ENCODE results near the gene ASPSCR1. TPM values are rescaled to one million over a fixed set of nuclear protein-coding genes. Genes with fewer than 3 reads are reported as not detected.

The ASPSCR1 gene
- total and polyA plus RNA-seq, 2 of the 13 experiments (the other 11 are each of a cell fraction or from before 2014, with no cell fraction given): 274 to 314 TPM

DNA sequence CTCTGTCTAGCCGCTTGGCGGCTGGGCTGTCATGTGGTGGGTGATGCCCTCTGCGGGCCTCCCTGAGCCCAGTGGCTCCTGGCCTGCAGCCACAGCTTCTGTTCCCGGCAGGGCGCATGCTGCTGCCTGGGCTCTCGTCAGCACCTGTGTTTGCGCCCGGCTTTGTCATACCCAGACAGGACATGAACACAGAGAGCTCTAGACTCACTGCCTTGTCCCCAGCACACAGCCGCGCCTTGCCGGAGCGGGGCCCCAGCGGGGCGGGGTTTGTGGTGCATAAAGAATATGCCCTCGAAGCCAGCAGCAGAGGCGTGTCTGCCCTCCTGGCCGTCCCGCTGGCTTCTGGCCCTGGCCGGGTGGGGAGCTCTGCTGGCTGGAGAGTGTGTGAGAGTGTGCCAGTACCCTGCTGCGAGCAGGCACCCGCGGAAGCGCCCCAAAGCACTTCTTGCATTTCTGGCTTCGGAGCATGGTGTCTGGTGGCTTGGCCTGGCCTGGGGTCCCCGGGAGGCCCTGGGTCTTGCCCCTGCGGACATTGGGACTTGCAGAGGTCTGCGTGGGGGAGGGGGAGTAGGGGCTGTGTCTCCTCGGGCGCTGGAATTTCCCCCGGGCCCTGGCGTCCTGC, 14.4 kb downstream of the ASPSCR1 start (continued):
- TF ChIP-seq, protein P1, sequence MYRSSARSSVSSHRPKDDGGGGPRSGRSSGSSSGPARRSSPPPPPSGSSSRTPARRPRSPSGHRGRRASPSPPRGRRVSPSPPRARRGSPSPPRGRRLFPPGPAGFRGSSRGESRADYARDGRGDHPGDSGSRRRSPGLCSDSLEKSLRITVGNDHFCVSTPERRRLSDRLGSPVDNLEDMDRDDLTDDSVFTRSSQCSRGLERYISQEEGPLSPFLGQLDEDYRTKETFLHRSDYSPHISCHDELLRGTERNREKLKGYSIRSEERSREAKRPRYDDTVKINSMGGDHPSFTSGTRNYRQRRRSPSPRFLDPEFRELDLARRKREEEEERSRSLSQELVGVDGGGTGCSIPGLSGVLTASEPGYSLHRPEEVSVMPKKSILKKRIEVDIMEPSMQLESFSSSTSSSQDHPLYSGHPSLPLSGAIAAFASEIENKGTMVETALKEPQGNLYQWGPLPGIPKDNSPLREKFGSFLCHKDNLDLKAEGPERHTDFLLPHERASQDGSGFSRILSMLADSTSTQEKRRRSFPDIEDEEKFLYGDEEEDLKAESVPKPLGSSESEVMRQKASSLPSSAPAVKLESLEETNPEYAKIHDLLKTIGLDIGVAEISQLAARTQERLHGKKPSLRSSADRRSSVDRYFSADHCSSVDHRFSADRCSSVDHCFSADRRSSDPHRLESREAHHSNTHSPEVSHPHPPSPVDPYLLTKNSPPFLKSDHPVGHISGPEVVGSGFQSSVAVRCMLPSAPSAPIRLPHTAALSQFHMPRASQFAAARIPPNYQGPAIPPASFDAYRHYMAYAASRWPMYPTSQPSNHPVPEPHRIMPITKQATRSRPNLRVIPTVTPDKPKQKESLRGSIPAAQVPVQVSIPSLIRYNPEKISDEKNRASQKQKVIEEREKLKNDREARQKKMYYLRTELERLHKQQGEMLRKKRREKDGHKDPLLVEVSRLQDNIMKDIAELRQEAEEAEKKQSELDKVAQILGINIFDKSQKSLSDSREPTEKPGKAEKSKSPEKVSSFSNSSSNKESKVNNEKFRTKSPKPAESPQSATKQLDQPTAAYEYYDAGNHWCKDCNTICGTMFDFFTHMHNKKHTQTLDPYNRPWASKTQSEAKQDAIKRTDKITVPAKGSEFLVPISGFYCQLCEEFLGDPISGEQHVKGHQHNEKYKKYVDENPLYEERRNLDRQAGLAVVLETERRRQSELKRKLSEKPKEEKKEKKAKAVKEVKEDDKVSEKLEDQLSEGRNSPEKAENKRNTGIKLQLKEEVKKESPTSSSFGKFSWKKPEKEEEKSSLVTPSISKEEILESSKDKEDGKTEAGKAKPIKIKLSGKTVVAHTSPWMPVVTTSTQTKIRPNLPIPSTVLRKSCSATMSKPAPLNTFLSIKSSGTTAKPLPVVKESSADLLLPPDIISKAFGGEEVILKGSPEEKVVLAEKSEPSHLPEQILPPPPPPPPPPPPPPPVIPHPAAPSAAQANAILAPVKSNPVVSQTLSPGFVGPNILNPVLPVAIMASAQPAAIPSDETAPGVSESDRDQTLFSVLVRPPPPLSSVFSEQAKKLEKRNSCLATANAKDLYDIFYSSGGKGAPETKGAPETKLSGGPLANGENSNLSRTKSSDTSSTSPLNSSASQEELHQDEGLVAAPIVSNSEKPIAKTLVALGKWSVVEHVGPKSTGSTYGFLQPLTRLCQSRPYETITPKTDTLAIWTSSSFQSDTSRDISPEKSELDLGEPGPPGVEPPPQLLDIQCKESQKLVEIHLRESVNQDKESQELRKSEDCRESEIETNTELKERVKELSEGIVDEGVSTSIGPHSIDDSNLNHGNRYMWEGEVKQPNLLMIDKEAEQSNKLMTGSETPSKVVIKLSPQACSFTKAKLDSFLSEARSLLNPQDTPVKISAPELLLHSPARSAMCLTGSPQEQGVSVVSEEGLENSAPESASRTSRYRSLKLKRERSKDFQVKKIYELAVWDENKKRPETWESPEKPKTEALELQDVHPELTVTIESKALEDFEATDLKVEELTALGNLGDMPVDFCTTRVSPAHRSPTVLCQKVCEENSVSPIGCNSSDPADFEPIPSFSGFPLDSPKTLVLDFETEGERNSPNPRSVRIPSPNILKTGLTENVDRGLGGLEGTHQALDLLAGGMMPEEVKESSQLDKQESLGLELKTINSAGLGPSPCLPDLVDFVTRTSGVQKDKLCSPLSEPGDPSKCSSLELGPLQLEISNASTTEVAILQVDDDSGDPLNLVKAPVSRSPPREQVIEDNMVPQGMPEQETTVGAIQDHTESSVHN (CRISPR knock-in tag; IDR thresholded peaks at IDR 0.05): 0 out of 2 replicates have a peak, but pooled peaks have one; percentile 0
- TF ChIP-seq, protein P2, sequence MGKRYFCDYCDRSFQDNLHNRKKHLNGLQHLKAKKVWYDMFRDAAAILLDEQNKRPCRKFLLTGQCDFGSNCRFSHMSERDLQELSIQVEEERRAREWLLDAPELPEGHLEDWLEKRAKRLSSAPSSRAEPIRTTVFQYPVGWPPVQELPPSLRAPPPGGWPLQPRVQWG (CRISPR knock-in tag; IDR thresholded peaks at IDR 0.05; ENCODE audit: borderline replicate concordance, low read depth): no peak
- TF ChIP-seq, protein P3, sequence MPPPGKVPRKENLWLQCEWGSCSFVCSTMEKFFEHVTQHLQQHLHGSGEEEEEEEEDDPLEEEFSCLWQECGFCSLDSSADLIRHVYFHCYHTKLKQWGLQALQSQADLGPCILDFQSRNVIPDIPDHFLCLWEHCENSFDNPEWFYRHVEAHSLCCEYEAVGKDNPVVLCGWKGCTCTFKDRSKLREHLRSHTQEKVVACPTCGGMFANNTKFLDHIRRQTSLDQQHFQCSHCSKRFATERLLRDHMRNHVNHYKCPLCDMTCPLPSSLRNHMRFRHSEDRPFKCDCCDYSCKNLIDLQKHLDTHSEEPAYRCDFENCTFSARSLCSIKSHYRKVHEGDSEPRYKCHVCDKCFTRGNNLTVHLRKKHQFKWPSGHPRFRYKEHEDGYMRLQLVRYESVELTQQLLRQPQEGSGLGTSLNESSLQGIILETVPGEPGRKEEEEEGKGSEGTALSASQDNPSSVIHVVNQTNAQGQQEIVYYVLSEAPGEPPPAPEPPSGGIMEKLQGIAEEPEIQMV (CRISPR knock-in tag; IDR thresholded peaks at IDR 0.05; ENCODE audit: low read depth): peak; percentile 39; the same call in 1 of the 2 replicates
- TF ChIP-seq KDM1A (CRISPR knock-in tag; IDR thresholded peaks at IDR 0.05): peak; percentile 80; the same call in 1 of the 2 replicates
- TF ChIP-seq, protein P4, sequence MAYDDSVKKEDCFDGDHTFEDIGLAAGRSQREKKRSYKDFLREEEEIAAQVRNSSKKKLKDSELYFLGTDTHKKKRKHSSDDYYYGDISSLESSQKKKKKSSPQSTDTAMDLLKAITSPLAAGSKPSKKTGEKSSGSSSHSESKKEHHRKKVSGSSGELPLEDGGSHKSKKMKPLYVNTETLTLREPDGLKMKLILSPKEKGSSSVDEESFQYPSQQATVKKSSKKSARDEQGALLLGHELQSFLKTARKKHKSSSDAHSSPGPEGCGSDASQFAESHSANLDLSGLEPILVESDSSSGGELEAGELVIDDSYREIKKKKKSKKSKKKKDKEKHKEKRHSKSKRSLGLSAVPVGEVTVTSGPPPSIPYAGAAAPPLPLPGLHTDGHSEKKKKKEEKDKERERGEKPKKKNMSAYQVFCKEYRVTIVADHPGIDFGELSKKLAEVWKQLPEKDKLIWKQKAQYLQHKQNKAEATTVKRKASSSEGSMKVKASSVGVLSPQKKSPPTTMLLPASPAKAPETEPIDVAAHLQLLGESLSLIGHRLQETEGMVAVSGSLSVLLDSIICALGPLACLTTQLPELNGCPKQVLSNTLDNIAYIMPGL (CRISPR knock-in tag; IDR thresholded peaks at IDR 0.05; ENCODE audit: borderline replicate concordance in 1 of 2, low read depth in 1 of 2): peak; percentile 75 to 87; a peak in 3 of 4 replicates
- TF ChIP-seq NFYB (CRISPR knock-in tag; IDR thresholded peaks at IDR 0.05): peak; percentile 45
- peak; percentile 78; the same call in 1 of the 2 replicates for TF ChIP-seq ZNF253 (CRISPR knock-in tag; IDR thresholded peaks at IDR 0.05; ENCODE audit: borderline replicate concordance)
- TF ChIP-seq HMG20A (CRISPR knock-in tag; IDR thresholded peaks at IDR 0.05; ENCODE audit: borderline replicate concordance): peak; percentile 58
- peak; percentile 93 for TF ChIP-seq MYC (CRISPR knock-in tag; IDR thresholded peaks at IDR 0.05; ENCODE audit: borderline replicate concordance)
- no peak for TF ChIP-seq ZNF570 (CRISPR knock-in tag; IDR thresholded peaks at IDR 0.05; ENCODE audit: borderline replicate concordance)
- TF ChIP-seq, protein P5, sequence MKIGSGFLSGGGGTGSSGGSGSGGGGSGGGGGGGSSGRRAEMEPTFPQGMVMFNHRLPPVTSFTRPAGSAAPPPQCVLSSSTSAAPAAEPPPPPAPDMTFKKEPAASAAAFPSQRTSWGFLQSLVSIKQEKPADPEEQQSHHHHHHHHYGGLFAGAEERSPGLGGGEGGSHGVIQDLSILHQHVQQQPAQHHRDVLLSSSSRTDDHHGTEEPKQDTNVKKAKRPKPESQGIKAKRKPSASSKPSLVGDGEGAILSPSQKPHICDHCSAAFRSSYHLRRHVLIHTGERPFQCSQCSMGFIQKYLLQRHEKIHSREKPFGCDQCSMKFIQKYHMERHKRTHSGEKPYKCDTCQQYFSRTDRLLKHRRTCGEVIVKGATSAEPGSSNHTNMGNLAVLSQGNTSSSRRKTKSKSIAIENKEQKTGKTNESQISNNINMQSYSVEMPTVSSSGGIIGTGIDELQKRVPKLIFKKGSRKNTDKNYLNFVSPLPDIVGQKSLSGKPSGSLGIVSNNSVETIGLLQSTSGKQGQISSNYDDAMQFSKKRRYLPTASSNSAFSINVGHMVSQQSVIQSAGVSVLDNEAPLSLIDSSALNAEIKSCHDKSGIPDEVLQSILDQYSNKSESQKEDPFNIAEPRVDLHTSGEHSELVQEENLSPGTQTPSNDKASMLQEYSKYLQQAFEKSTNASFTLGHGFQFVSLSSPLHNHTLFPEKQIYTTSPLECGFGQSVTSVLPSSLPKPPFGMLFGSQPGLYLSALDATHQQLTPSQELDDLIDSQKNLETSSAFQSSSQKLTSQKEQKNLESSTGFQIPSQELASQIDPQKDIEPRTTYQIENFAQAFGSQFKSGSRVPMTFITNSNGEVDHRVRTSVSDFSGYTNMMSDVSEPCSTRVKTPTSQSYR (CRISPR knock-in tag; IDR thresholded peaks at IDR 0.05; ENCODE audit: borderline replicate concordance): peak; percentile 85; the same call in 1 of the 2 replicates
- peak; percentile 68; the same call in 1 of the 2 replicates for TF ChIP-seq ZNF558 (CRISPR knock-in tag; IDR thresholded peaks at IDR 0.05; ENCODE audit: borderline replicate concordance)
